SK-N-MC (cell line): ENCODE measurements around the gene ATRN.

ENCODE experiments used
- EZH2 ChIP-seq: fragments of 200-600 bp; sonication (generic); IDR thresholded peaks from one replicate; pipeline ENCODE4 v1.6.1; 2017; ENCODE audit warnings: antibody characterized with exemption
- FOXP2 ChIP-seq: optimal IDR thresholded peaks from 2 replicates; pipeline ENCODE3; 2011; ENCODE audit warnings: mild to moderate bottlenecking, moderate library complexity; ENCODE audit not compliant: insufficient read depth; ENCODE audit errors: extremely low read length, control extremely low read depth
- POLR2AphosphoS5 ChIP-seq: IDR thresholded peaks from 2 replicates; pipeline ENCODE4 v1.6.1; 2012; ENCODE audit warnings: mild to moderate bottlenecking, low read depth, low read length, borderline replicate concordance

DNA sequence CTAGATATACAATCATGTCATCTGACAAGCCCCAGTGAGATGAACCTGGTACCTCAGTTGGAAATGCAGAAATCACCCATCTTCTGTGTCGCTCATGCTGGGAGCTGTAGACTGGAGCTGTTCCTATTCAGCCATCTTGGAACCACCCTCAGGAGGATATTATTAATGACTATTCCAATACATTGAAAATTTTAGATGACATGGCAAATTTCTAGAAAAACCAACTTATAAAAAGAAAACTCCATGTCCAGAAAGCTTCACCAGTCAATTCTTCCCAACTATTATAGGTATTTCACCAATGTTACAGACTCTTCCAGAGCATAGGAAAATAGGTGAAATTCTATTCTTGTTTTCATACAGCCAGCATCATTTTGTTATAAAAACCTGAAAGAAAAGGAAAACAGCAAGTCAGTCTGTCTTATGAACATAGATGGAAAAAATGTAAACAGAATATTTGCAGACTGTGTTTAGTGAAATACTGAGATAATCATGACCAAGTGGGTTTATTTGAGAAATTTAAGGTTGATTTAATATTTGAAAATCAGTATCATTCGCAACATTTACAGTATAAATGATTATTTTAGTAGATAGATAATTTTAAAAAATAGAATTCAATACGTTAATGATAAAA is 43.3 kb downstream of the ATRN start:
- TF ChIP-seq FOXP2 (no peak), EZH2 (no peak), POLR2AphosphoS5 (no peak)
